SU-DHL-6 (cell line): ENCODE results near the gene OPHN1.

Experiments used
- CTCF ChIP-seq: fragments of 200-600 bp; sonication (generic); IDR thresholded peaks from one replicate; pipeline ENCODE4 v1.5.1; 2017; ENCODE audit warnings: antibody characterized with exemption, mild to moderate bottlenecking, low read length, moderate library complexity; ENCODE audit not compliant: insufficient read depth, poor library complexity, severe bottlenecking
- EZH2phosphoT487 ChIP-seq: fragments of 200-600 bp; sonication (generic), shearing (Covaris generic); conservative IDR thresholded peaks from 2 replicates; pipeline ENCODE4 v1.6.1; 2018; ENCODE audit warnings: mild to moderate bottlenecking, antibody characterized with exemption, low read length, moderate library complexity, mixed read lengths

- TF ChIP-seq CTCF (no peak), EZH2phosphoT487 (no peak)
Measured at GRCh38 chrX:68077378-68077777, 355.9 kb downstream of the OPHN1 start.
